GM12878 (cell line): Measurements from ENCODE around the gene OR2H2. TPM values are rescaled to one million over a fixed set of nuclear protein-coding genes. Genes with fewer than 3 reads are reported as not detected.

Source experiments
- ATAC-seq: fragments of 200-7000 bp; cut with Tn5 transposase; 3 replicates; pipeline ENCODE4 v1.9.1; 2020; ENCODE audit warnings: mild to moderate bottlenecking, moderate library complexity
- BruUV-seq: library from RNA; stranded (reverse); fragments of 400-500 nt; replicated peaks from 2 replicates; lab custom pipeline; 2021; lab: Mats Ljungman, UMichigan
- CTCF ChIA-PET: fragments of 300-600 bp; sonication (Branson Sonifier 250); formaldehyde crosslinking; extraction: SDS; loops from one replicate; lab custom pipeline; 2021; ENCODE audit warnings: inconsistent platforms; lab: Yijun Ruan, JAX
- POLR2A ChIA-PET: fragments of 350-600 bp; formaldehyde crosslinking; extraction: SDS; loops from one replicate; lab custom pipeline; 2021; ENCODE audit warnings: inconsistent platforms; lab: Charles Lee
- RAD21 ChIA-PET: fragments of 300-600 bp; sonication (Branson Sonifier 250); formaldehyde crosslinking; loops from one replicate; lab custom pipeline; 2023; ENCODE audit warnings: antibody characterized with exemption; ENCODE audit not compliant: unreplicated experiment; lab: Charles Lee
- SMC1A ChIA-PET: fragments of 300-600 bp; sonication (Branson Sonifier 250); formaldehyde crosslinking; loops from one replicate; lab custom pipeline; 2023; ENCODE audit not compliant: unreplicated experiment, uncharacterized antibody; lab: Charles Lee
- DNase-seq: peaks from one replicate; pipeline ENCODE4 v3.0.0-alpha.2; 2011; ENCODE audit warnings: low read depth, low spot score
- FAIRE-seq: peaks from 3 replicates; lab custom pipeline; 2011; peaks lifted over from hg19 to GRCh38; lab: Jason Lieb, UNC
- H2AFZ ChIP-seq: 2 replicates; pipeline ENCODE4 v1.6.0; 2011; ENCODE audit warnings: low read depth, low read length, control low read depth; ENCODE audit not compliant: control insufficient read depth
- H3K27ac ChIP-seq: 2 replicates; pipeline ENCODE4 v1.5.1; 2011; ENCODE audit warnings: control low read depth; ENCODE audit not compliant: control insufficient read depth, insufficient read depth
- H3K27me3 ChIP-seq, 2 experiments: replicated peaks in 1 of 2; 2 replicates each; pipeline versions ENCODE4 v1.6.0 to v1.6.1; 2011; ENCODE audit warnings: low read length in 1 of 2; ENCODE audit not compliant: control insufficient read depth in 2 of 2, insufficient read depth in 2 of 2
- H3K36me3 ChIP-seq, 2 experiments: 2 replicates each; pipeline ENCODE4 v1.5.1; 2011; ENCODE audit warnings: low read length in 1 of 2; ENCODE audit not compliant: control insufficient read depth in 2 of 2, insufficient read depth in 2 of 2
- H3K4me1 ChIP-seq: 2 replicates; pipeline ENCODE4 v1.6.1; 2011; ENCODE audit warnings: mild to moderate bottlenecking, low read length, moderate library complexity, mixed read lengths; ENCODE audit not compliant: control insufficient read depth, insufficient read depth
- H3K4me2 ChIP-seq: 2 replicates; pipeline ENCODE4 v1.6.0; 2011; ENCODE audit warnings: control low read depth; ENCODE audit not compliant: control insufficient read depth, insufficient read depth
- H3K4me3 ChIP-seq: fragments of 200-600 bp; sonication (generic); 2 replicates; pipeline ENCODE4 v1.5.1; 2016
- H3K79me2 ChIP-seq: 2 replicates; pipeline ENCODE4 v1.6.0; 2011; ENCODE audit warnings: low read length; ENCODE audit not compliant: control insufficient read depth, insufficient read depth
- H3K9ac ChIP-seq: 2 replicates; pipeline ENCODE4 v1.8.0; 2011; ENCODE audit warnings: low read length, control low read depth, mixed read lengths; ENCODE audit not compliant: control insufficient read depth, insufficient read depth
- H3K9me3 ChIP-seq: replicated peaks from 3 replicates; pipeline ENCODE4 v1.5.1; 2011; ENCODE audit warnings: mild to moderate bottlenecking, low read length; ENCODE audit not compliant: control insufficient read depth, insufficient read depth
- H4K20me1 ChIP-seq: 2 replicates; pipeline ENCODE4 v1.6.0; 2011; ENCODE audit not compliant: control insufficient read depth, insufficient read depth
- BHLHE40 ChIP-seq, 2 experiments: fragments of 450-650 bp in 1 of 2; IDR thresholded peaks; 2 replicates each; pipeline ENCODE4 v1.6.1; 2011 to 2017; ENCODE audit warnings: low read depth in 2 of 2, borderline replicate concordance in 1 of 2, improper control_type of control experiment in 1 of 2, low read length in 1 of 2, mild to moderate bottlenecking in 1 of 2
- CEBPB ChIP-seq, 2 experiments: fragments of 150-350 bp in 1 of 2; IDR thresholded peaks; 2 replicates each; pipeline ENCODE4 v1.6.1; 2012 to 2014; ENCODE audit warnings: low read depth in 2 of 2, low read length in 2 of 2, borderline replicate concordance in 1 of 2, inconsistent platforms in 1 of 2
- CHD4 ChIP-seq: fragments of 200-600 bp; sonication (generic); IDR thresholded peaks from 2 replicates; pipeline ENCODE4 v1.6.1; 2016; ENCODE audit warnings: mild to moderate bottlenecking
- CREB1 ChIP-seq: IDR thresholded peaks from 2 replicates; pipeline ENCODE4 v1.6.1; 2012; ENCODE audit warnings: low read depth, mild to moderate bottlenecking, inconsistent platforms
- CREM ChIP-seq: IDR thresholded peaks from 2 replicates; pipeline ENCODE4 v1.6.1; 2014; ENCODE audit warnings: antibody characterized with exemption, low read depth
- MYC ChIP-seq: IDR thresholded peaks from 2 replicates; pipeline ENCODE4 v1.6.1; 2011; ENCODE audit warnings: mild to moderate bottlenecking, low read length, moderate library complexity, inconsistent platforms; ENCODE audit not compliant: insufficient read depth, insufficient replicate concordance, insufficient read length, severe bottlenecking
- NFYB ChIP-seq: IDR thresholded peaks from 2 replicates; pipeline ENCODE4 v1.6.1; 2011; ENCODE audit warnings: low read depth, mild to moderate bottlenecking, low read length, improper control_type of control experiment, moderate library complexity; ENCODE audit not compliant: insufficient read depth
- RFX5 ChIP-seq: IDR thresholded peaks from 2 replicates; pipeline ENCODE4 v1.6.1; 2011; ENCODE audit warnings: low read depth, low read length, improper control_type of control experiment
- SMARCA5 ChIP-seq: fragments of 450-650 bp; IDR thresholded peaks from 2 replicates; pipeline ENCODE4 v1.6.1; 2017; ENCODE audit warnings: mild to moderate bottlenecking
- SP1 ChIP-seq: IDR thresholded peaks from one replicate; pipeline ENCODE4 v1.6.1; 2011; ENCODE audit warnings: low read depth, low read length
- SRF ChIP-seq, 2 experiments: IDR thresholded peaks; 2 replicates each; pipeline ENCODE4 v1.6.1; 2011; ENCODE audit warnings: low read depth in 2 of 2, low read length in 2 of 2, mild to moderate bottlenecking in 1 of 2, moderate library complexity in 1 of 2
- WGBS: methylation state at CpG from one replicate; pipeline ENCODE4 v1.1.6; 2016; ENCODE audit warnings: low lambda C conversion rate; ENCODE audit not compliant: insufficient replicate concordance, insufficient coverage; ENCODE audit errors: missing lambda C conversion rate; 5-methylcytosine and 5-hydroxymethylcytosine counted together
- in situ Hi-C: fragments of 300-500 bp; cut with MboI; formaldehyde crosslinking; loops from 9 replicates; pipeline ENCODE4 v1.14.3; 2018; ENCODE audit warnings: mixed read lengths
- intact Hi-C: fragments of 100-400 bp; cut with micrococcal nuclease; formaldehyde crosslinking; loops from one replicate; pipeline ENCODE4 v1.14.2; 2022; ENCODE audit not compliant: unreplicated experiment
- polyA plus RNA-seq, 11 experiments: library from polyadenylated mRNA; depleted of rRNA in 4 of 11; unstranded in 6 of 11; stranded (reverse) in 5 of 11; fragments of >200 nt; fragmentation: Nextera tagmentation in 4 of 11; fragmentation: Illumina TruSeq in 1 of 11; extraction: Ambion mirVana in 4 of 11; extraction: Trizol in 1 of 11; gene quantifications; 1 replicate in 1 of 11; 2 replicates in 10 of 11; pipeline versions ENCODE4 v1.2.1 to v1.2.3, GENCODE V29; 2011 to 2016; ENCODE audit warnings: inconsistent platforms in 2 of 11, missing spikeins in 2 of 11, low read depth in 1 of 11
- total RNA-seq, 4 experiments: library from RNA; depleted of rRNA in 3 of 4; stranded (reverse); fragments of >200 nt in 3 of 4; fragmentation: Illumina TruSeq in 1 of 4; extraction: Trizol in 1 of 4; gene quantifications; 2 replicates each; pipeline versions ENCODE4 v1.2.1 to v1.2.3, GENCODE V29; 2013 to 2021
- TF ChIP-seq, protein P1 (sequence below): fragments of 450-650 bp; IDR thresholded peaks from 2 replicates; pipeline ENCODE4 v1.6.1; 2016; ENCODE audit warnings: mild to moderate bottlenecking, moderate library complexity, borderline replicate concordance

The OR2H2 gene
- total and polyA plus RNA-seq, 10 of the 15 experiments (the other 5 are each of a cell fraction or from before 2014, with no cell fraction given): not detected

DNA sequence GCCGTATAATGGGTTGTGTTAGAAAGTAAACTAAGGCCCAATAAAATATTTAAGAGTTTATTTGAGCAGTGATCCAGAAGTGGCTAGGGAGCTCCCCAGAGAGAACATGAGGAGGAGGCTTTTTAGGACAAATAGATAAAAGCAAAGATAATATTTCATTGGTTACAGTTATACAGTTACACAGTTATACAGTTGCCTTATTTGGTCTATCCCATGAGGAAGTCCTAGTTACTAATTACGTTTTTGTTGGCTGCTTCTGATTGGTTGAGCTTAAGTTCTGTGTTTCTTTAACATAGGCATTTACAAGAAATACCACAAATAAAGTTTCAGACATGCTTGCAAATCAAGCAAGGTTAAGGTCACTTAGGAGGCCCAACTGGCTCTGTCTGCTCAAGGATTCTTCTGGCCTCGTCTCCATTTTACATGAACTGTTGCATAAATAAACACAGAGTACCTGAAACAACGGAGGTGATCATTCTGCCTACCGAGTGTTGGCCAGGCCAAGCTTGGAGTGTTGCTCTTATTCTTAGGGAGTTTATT lies 32.3 kb upstream of the OR2H2 start:
- no peak overlapping the region for H3K27ac ChIP-seq
- ChIA-PET SMC1A (no interaction called here), RAD21 (no interaction called here), POLR2A (no interaction called here), CTCF (interaction anchor here (1.0 to 1.3 kb wide), 2 partner anchors 97 to 101 kb away, joined by 4 to 5 read pairs; no protein-coding TSS in a partner anchor)
- H3K36me3 ChIP-seq: no peaks in the 10 kb centered on the region
- intact Hi-C loops (no loop called here), in situ Hi-C loops (no loop called here)
- 0 out of 2 replicates have a peak overlapping the region, but pooled peaks have one; percentile 17 for H2AFZ ChIP-seq
- no TSS peak for BruUV-seq
- H4K20me1 ChIP-seq: no peaks in the 10 kb centered on the region
- ATAC-seq: peak; percentile 94
- H3K9ac ChIP-seq: no peak overlapping the region
- DNase-seq: peak; percentile 56
- FAIRE-seq: peak; percentile 92
- H3K4me3 ChIP-seq: no peak overlapping the region
- H3K9me3 ChIP-seq: no peaks in the 10 kb centered on the region; the same call in 2 of the 3 replicates
- WGBS: 39% methylated on average over 5 of the region's 5 CpGs
- TF ChIP-seq CHD4: no peak
- TF ChIP-seq SP1: peak; percentile 25
- no peak for TF ChIP-seq SMARCA5
- peak; percentile 78 for TF ChIP-seq CREM
- TF ChIP-seq BHLHE40 (IDR thresholded peaks at IDR 0.05; ENCODE audit: borderline replicate concordance in 1 of 2, low read depth in 2 of 2, low read length in 1 of 2): 0 out of 4 replicates have a peak, but pooled peaks of 1 of the 2 experiments have one; percentile 40
- no peak for TF ChIP-seq MYC
- TF ChIP-seq RFX5: peak; percentile 98
- peak in 1 of 2 experiments; percentile 80; a peak in 1 of 4 replicates for TF ChIP-seq SRF (IDR thresholded peaks at IDR 0.05; ENCODE audit: low read depth in 2 of 2, low read length in 2 of 2)
- TF ChIP-seq CREB1: peak; percentile 87
- TF ChIP-seq, protein P1, sequence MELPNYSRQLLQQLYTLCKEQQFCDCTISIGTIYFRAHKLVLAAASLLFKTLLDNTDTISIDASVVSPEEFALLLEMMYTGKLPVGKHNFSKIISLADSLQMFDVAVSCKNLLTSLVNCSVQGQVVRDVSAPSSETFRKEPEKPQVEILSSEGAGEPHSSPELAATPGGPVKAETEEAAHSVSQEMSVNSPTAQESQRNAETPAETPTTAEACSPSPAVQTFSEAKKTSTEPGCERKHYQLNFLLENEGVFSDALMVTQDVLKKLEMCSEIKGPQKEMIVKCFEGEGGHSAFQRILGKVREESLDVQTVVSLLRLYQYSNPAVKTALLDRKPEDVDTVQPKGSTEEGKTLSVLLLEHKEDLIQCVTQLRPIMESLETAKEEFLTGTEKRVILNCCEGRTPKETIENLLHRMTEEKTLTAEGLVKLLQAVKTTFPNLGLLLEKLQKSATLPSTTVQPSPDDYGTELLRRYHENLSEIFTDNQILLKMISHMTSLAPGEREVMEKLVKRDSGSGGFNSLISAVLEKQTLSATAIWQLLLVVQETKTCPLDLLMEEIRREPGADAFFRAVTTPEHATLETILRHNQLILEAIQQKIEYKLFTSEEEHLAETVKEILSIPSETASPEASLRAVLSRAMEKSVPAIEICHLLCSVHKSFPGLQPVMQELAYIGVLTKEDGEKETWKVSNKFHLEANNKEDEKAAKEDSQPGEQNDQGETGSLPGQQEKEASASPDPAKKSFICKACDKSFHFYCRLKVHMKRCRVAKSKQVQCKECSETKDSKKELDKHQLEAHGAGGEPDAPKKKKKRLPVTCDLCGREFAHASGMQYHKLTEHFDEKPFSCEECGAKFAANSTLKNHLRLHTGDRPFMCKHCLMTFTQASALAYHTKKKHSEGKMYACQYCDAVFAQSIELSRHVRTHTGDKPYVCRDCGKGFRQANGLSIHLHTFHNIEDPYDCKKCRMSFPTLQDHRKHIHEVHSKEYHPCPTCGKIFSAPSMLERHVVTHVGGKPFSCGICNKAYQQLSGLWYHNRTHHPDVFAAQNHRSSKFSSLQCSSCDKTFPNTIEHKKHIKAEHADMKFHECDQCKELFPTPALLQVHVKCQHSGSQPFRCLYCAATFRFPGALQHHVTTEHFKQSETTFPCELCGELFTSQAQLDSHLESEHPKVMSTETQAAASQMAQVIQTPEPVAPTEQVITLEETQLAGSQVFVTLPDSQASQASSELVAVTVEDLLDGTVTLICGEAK: peak; percentile 80
- TF ChIP-seq CEBPB (IDR thresholded peaks at IDR 0.05; ENCODE audit: borderline replicate concordance in 1 of 2, low read depth in 2 of 2, low read length in 2 of 2): peak in 1 of 2 experiments; percentile 66; a peak in 1 of 4 replicates
- TF ChIP-seq NFYB: peak; percentile 64
- peak overlapping the region; percentile 32; the same call in 1 of the 2 replicates for H3K4me2 ChIP-seq
- H3K27me3 ChIP-seq: peaks cover 1 to 5% of the 10 kb centered on the region in 2 experiments; a peak in 2 of 4 replicates
- no peaks in the 10 kb centered on the region for H3K79me2 ChIP-seq
- no peaks in the 10 kb centered on the region; the same call in 1 of the 2 replicates for H3K4me1 ChIP-seq
